GM19397 (cell line): Measurements from ENCODE around the gene ZNF525.
"Not testable (repeated sequence)": the region's sequence is repeated elsewhere in the genome, so short reads cannot be mapped to it uniquely, and the experiment has no call there.

Experiments
- ATAC-seq: cut with Tn5 transposase; IDR thresholded peaks from one replicate; pipeline ENCODE4 v1.9.1; 2021; ENCODE audit warnings: mild to moderate bottlenecking, moderate library complexity; ENCODE audit not compliant: unreplicated experiment

Gene ZNF525

GRCh38 chr19:53395840-53396524 lies 30.5 kb downstream of the ZNF525 start:
- not testable (repeated sequence) for ATAC-seq

GRCh38 chr19:53396525-53396868 lies 31.0 kb downstream of the ZNF525 start:
- no peak for ATAC-seq

DNA sequence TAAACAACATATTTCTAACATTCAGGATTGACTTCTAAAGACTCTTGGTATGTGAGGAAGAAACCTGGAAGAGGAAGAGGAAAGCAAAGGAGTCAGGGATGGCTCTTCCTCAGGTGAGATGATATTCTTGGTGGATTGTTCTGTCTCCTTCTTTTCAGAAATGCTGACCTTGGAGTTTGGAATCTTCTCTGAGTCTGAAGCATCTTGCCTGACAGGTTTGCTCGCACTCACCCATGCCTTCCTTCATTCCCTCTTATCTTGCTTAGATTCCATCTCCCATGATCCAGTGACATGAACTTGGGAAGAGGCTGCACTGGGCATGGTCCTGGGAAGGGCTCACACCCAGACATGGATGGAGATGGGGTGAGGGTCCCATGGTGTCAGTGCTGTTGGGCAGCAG lies 32.4 kb downstream of the ZNF525 start:
- not testable (repeated sequence) for ATAC-seq

- ATAC-seq: no peak
Observed at GRCh38 chr19:53409505-53410204, 44.1 kb downstream of the ZNF525 start.

DNA sequence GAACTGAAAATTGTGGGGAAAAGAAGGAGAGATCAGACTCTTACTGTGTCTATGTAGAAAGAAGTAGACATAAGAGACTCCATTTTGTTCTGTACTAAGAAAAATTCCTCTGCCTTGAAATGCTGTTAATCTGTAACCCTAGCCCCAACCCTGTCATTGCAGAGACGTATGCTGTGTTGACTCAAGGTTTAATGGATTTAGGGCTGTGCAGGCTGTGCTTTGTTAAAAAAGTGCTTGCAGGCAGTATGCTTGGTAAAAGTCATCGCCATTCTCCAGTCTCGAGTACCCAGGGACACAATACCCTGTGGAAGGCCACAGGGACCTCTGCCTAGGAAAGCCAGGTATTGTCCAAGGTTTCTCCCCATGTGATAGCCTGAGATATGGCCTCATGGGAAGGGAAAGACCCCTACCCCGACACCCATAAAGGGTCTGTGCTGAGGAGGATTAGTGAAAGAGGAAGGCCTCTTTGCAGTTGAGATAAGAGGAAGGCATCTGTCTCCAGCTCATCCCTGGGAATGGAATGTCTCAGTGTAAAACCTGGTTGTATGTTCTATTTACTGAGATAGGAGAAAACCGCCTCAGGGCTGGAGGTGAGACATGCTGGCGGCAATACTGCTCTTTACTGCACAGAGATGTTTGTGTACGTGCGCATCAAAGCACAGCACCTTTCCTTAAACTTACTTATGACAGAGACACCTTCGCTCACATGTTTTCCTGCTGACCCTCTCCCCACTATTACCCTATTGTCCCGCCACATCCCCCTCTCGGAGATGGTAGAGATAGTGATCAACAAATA lies 55.2 kb downstream of the ZNF525 start:
- not testable (repeated sequence) for ATAC-seq

- ATAC-seq: no peak
Observed at GRCh38 chr19:53422551-53422950, 57.0 kb downstream of the ZNF525 start.

DNA sequence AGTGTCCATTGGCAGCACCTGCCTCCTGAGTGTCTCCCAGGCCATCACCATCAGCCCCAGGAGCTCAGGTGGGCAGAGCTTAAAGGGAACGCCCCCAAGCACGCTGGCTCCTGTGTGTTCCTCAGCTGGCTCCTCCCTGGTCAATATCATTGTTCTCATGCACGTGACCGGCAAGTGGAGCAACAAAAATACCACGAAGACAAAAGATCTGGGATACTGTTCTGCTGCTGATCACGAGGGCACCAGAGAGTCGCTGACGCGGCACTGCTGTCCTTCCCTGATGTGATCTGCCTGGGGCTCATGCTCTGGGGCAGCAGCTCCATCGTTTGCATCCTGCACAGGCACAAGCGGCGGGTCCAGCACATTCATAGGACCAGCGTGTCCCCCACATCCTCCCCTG lies 57.6 kb downstream of the ZNF525 start:
- ATAC-seq: not testable (repeated sequence)

- not testable (repeated sequence) for ATAC-seq
Observed at GRCh38 chr19:53423680-53424079, 58.2 kb downstream of the ZNF525 start.

DNA sequence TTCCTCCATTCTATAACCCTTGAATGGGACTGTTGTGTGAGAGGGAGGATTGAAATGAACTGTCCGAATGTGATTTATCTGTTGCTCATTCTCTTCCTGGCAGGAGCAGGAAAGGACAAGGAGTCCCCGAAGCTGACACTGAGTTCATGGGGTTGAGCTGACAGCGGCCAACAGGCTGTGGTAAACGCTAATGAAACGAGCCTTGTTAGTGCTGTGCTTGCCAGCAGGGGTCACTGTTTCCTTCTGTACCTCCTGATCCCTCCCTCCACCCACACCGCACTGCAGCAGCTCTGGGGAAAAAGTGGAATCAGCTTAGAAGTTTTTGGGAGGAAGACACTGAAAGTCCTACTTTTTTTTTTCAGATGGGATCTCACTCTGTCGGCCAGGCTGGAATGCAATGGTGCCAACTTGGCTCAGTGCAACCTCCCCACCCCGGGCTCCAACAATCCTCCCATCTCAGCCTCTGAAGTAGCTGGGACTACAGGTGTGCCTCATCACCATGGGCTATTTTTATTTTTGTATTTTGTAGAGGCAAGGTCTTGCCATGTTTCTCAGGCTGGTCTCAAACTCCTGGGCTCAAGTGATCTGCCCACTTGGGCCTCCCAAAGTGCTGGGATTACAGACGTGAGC lies 59.6 kb downstream of the ZNF525 start:
- no peak for ATAC-seq

DNA sequence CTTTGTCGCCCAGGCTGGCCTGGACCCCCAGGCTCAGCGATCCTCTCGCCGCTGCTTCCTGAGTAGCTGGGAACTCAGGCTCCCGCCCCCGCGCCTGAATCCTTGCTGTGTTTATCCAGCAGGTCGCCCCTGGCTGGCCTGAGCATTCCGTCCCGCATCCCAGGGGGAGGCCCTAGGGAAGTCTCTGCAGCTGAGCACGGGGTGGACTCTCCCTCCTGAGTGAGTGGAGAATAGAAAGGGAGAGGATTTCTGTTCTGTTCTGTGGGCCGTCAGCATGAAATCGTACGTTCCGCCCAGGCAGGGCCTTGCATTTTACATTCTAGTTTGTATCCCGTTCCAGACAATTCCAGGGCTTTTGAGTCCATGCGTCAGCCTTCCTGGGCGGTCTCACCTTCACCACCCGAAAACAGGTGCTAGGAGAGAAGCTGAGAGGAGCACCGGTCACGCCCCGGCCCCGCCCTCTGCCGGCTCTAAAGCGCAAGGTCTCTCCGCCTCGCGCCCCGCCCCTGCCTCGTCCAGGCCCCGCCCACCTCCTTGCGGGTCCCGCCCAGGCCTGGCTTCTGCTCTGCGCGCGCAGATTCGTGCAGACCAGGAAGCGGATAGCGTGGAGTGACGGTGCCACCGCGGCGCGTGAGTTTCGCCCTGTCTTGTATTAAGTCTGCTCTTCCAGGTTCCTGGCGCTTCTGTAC lies 66.0 kb downstream of the ZNF525 start, which contains the start of gene ZNF761:
Gene ZNF761, plus strand, starts transcription at position 586 of the 689 bp plus-strand sequence. CDS start 15,285 bp downstream, outside the sequence.
- peak; percentile 97 for ATAC-seq

DNA sequence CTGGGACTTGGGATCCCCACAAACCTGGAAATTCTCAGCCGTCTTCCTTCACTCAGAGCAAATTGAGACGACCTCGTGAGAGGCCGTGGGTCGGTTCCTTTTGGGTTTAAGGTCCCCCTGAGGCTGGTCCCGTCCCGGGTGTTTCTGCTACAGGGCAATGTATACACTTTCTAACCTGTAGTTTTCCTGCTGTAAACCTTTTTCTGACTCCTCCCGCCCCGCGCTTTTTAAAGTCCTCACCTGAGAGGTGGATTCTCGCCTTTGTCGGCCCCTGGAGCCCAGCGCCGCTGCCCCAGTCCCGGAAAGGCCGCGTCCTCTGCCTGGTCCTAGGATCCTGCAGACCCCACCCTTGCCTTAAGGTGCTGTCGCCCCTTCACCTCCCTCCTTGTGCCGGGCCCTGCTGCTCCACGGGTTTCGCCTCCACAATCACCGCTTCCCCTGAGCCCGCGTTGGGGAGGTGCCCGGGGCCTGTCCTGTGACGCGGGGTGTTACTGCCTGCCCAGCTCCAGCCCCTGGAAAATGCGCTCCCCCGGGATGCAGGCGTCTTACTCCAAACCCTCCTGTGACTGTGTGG lies 66.7 kb downstream of the ZNF525 start:
- ATAC-seq: peak; percentile 29
